HG03565 (cell line): ENCODE data around the gene ST3GAL2.
"Not testable (repeated sequence)": the region's sequence is repeated elsewhere in the genome, so short reads cannot be mapped to it uniquely, and the experiment has no call there.

ENCODE experiments used
- ATAC-seq: cut with Tn5 transposase; IDR thresholded peaks from one replicate; pipeline ENCODE4 v1.9.1; 2021; ENCODE audit warnings: mild to moderate bottlenecking, moderate library complexity; ENCODE audit not compliant: unreplicated experiment

Gene ST3GAL2

DNA sequence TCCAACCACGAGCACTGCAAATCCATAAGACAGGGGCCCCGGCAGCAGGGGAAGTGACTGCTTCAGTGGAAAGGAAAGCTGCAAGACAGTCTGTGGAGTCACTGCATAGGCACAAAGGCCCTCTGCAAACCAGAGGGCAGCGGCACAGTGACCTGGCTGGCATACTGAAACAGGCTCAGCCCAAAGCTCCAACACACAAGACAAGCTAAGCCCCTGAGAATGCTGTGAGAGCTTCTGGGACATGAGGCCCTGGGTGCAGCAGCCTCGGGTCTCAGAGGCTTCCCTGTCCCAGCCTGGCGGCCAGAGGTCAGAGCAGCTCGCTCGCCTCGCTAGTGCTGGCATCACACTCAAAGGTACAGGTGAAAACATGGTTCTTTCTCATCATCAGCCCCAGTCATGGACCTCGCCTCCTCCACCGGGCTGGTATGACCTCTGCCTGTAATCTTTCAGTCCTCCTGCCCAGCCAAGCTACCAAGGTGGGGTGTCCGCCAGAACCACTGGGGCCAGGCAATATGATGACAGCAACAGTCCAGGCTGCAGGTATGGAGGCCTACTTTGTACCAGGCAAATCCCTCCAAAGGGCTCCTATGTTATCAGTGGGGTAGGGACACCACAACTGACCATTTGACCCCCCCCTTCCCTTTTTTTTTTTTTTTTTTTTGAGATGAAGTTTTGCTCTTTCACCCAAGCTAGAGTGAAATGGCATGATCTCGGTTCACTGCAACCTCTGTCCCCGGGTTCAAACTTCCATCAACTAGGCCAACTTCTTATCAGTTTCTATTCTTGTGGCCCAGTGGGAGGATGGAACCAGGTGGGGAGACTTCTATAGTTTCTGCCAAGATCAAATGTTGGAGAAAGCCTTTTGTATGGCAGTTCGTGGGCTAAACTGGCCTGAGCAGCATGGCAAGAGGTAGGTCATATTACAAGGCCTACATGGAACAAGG is 19.2 kb downstream of the ST3GAL2 start:
- ATAC-seq: no peak

DNA sequence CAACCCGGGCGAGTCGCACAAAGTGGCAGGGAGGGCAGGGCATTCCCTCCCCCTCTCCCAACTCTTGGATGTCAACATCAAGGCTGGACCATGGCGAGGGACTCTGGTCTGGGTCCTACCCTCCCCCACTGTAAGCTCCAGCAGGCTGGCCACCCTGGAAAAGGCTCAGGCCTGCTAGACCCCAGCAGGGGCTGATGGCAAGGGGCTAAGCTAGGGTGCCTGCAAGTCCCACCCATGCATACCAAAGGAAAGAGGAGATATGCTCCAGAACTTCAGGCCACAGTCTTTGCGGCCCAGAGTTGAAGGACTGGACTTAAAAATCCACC is 19.9 kb downstream of the ST3GAL2 start:
- no peak for ATAC-seq

DNA sequence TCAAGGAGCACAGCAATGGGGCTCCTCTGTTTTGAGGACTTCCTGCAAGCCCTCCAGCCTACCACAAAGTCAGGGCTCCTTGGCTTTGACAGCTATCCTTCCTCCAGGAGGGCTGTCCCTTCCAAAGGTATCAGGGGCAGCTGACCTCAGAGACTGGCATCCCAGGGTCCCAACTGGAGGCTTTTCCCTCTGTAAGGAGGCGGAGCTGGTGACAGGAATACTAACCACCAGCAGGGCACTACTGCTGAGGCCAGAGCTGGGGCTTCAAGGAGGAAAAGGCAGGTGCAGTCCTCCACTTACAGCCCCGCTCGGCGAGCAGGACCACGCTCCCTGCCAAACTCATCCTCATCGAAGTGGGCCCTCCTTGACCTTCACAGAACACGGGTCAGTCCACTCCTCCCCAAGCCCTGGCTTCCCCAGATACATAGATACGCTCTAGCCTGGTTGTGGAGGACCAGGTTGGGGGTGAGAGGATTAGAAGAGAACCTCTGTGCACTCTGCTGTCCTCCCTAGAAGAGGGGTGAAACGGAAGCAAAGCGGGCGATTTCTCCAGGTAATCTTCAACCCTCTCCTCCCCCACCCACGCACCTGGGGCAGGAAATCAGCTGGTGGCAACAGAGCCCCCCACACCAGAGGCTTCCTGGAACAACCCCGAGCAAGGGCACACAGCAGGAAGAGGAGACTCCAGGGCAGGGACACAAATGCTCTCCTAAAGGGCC is 20.5 kb downstream of the ST3GAL2 start:
- no peak for ATAC-seq

DNA sequence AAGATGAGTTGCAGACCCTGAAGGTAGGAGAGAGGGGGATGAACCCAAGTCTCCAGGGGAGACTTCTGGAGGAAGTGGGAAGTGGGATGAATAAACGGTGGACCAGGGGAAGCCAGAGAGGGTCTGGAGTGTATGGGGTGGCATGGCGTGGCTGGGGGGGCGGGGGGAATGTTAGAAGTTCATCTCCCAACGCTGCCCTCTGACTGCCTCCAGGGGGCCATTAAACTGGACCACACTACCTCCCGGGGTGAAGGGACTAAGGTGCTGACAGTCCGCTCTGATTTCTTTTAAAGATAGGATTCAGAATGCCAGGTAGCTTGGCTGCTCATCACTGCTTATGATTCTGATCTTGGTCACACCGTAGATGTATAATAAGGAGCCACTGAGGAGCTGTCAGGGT is 21.2 kb downstream of the ST3GAL2 start:
- no peak for ATAC-seq

DNA sequence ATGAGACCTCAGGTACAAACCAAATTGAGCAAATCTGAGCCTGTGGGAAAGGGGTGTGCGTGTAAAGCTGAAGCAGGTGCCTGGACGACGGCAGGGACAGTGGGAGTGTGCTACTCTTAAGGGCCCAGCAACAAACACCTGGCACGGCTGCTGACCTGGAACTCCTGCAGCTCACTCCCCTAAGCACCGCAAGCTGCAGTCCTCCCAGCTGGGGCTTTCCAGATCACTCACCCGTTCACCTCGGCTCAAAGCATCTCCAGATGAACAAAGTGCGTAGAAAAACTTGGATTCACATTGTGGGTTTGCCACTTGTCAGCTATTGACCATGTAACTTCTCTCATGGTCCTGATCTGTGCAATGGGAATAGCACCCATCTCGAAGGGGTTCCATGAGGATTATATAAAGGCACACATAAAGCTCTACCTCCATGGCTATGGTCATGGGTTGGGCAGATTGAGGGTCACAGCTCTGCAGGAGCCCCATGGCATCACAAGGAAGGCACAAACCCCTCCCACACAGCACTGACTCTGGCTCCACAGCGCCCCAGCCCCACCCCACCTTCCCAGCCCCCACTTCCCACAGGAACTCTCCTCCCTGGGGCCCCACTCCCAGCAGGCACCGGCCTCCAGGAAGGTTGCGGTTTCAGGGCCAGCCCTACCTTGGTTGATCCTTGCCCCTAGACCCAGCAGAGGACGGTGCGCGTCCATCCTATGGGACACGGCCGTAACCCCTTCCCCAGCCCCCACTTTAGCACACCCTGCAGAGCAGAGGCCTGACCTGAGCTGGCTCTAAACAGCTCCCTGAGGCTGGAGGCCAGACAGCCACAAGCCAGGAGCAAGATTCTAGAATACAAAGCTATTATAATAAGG is 21.9 kb downstream of the ST3GAL2 start:
- ATAC-seq: peak; percentile 67

DNA sequence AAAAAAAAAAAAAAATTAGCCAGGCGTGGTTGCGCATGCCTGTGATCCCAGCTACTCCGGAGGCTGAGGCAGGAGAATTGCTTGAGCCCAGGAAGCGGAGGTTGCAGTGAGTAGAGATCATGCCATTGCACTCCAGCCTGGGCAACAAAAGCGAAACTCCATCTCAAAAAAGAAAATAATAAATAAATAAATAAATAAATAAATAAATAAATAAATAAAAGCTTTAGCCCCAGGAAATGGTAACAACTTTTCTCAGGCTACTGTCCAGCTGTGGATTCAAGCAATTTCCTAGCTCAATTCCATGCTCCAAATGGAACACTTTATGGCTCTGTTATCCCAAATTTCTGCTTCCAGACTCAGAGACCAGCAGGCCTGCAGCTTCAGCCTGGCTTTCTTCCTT is 25.3 kb downstream of the ST3GAL2 start:
- ATAC-seq: not testable (repeated sequence)

DNA sequence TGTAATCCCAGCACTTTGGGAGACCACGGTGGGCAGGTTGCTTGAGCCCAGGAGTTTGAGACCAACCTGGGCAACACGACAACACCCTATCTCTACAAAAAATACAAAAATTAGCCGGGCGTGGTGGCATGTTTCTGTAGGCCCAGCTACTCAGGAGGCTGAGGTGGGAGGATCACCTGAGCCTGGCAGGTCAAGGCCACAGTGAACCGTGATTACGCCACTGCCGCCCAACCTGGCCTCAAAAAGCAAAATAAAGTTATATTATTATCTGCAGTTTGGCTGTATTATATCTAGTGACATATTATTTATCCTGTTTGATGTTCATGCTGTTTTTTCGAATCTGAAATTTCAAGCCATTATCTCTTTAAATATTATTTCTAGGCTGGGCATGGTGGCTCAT is 26.5 kb downstream of the ST3GAL2 start:
- ATAC-seq: no peak

DNA sequence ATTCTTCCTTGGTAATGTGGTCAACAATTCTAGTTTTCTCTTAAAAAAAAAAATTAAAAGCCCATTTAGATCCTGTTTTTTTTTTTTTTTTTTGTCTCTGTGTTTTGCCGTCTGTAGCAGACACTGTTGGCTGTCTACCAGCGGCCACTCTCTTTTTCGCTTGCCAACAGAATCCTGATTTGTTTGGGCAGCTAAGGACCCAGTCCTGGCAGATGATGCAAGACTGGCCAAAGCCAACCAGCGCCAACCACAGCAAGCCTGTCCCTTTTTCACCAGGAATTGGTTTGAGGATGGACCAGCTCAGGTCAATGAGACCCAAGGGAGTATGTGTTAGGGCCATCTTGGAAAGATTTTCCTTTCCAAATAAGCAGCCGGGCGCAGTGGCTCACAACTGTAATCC is 28.2 kb downstream of the ST3GAL2 start:
- ATAC-seq: no peak

DNA sequence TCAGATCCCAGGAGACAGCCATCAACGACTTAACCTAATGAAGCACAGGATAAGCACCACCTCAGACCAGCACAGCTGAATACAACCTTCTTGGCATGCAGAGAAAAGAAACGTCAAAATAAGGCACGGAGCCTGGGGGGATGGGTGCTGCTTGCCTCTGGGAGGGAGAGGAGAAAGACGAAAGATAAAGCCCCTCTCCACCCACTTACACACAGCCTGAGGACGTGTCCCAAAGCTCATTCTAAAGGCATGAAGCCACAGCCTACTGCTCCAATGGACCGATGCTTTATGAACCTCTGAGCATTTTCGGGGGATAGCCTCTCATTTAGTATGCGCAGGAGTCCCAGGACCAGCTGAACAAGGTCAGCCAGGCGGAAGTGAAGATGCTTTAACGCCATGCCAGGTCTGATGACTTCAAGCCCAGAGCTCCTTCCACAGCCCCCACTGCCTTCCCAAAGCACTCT is 31.1 kb downstream of the ST3GAL2 start:
- ATAC-seq: no peak

DNA sequence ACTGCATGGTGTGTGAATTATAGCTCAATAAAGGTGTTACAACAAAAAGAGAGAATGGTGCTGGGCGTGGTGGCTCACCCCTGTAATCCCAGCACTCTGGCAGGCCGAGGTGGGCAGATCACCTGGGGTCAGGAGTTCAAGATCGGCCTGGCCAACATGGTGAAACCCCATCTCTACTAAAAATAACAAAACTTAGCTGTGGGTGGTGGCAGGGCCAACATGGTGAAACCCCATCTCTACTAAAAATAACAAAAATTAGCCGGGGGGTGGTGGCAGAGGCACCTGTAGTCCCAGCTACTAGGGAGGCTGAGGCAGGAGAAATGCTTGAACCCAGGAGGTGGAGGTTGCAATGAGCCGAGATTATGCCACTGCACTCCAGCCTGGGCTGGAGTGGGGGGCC is 32.8 kb downstream of the ST3GAL2 start:
- ATAC-seq: not testable (repeated sequence)

DNA sequence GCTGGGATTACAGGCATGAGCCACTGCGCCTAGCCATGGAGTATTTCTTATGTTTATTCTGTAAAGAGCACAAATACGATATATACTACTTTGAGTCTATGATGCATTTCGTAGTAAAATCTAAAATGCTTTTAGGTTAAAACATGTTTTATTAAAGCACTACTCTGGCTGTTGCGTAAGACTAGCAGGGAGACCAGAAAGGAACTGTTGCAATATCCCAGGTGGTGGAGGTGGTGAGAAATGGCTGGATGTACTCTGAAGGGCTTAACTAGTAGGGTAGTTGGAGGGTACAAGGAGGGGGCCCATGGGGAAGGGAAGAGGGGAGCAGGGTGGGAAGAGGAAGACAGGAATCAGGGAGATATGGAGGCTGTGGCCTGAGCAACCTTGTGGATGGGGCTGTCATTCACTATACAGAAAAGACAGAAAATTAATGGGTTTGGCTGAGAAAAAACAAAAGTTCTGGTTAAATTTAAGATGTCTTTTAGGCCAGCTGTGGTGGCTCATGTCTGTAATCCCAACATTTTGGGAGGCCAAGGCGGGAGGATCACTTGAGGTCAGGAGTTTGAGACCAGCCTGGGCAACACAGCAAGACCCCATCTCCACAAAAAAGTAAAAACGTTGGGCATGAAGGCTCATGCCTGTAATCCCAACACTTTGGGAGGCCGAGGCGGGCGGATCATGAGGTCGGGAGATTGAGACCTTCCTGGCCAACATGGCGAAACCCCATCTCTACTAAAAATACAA is 35.8 kb downstream of the ST3GAL2 start:
- ATAC-seq: no peak

DNA sequence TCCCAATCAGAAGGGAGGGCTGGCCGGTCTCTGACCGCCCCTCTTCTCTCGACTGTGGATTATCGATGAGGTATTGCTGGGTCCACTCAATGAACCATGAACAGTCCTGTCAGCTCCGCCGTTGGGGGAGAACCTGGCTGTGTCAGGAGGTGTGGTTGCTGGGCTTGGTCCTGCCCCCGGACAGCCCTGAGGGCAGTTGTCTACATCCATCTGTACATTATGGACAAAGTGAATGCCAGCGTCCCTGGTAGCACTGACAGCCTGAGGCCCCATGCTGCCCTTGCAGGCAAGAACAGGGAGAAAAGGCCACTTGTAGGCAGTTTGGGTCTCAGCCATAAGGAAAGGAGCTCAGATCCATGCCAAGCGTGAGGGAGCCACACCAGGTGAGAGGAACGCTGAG is 38.9 kb downstream of the ST3GAL2 start:
- no peak for ATAC-seq

DNA sequence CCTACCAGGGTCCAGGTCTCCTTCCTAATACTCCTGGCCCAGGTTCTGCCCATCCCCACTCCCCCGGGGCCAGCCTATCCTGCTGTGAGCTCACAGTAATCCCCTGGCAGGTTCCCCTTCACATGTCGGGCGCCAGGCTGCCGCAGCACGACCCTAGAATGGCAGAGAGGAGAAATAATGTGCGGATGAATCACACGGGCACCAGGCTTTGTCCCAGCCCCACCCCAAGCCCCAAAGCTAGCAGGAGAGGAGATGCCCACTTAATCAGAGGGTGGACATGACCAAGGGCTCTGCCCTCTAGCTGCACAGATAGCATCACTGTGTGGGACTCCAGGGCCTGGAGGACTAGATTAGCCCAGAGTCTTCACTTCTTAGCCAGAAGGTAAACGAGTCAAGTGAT is 39.5 kb downstream of the ST3GAL2 start:
- no peak for ATAC-seq

DNA sequence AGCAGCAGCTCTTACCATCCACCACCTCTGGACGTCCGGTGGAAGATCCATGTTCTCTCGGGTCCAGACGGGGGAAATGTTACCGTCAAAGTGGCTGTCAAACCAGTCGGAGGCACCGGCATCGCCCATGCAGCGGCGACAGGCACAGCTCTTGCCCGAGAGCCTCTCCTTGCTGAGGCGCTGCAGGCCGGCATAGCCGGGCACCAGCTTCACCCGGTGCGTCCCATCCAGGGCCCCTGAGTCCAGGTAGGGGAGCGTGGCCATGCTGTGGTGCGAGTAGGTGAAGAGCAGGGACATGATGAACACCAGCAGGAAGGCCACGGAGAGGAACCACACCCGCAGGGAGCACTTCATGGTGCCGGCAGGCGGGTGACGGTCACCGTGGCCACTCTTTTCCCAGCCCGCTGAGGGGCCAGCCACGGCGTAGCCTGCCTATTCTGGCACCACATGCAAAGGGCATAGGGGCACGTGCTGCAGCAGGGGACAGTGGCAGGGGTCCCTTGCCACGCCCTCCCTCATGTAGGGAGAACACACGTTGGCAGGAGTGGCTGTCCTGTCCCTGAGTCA is 40.6 kb downstream of the ST3GAL2 start:
- no peak for ATAC-seq

DNA sequence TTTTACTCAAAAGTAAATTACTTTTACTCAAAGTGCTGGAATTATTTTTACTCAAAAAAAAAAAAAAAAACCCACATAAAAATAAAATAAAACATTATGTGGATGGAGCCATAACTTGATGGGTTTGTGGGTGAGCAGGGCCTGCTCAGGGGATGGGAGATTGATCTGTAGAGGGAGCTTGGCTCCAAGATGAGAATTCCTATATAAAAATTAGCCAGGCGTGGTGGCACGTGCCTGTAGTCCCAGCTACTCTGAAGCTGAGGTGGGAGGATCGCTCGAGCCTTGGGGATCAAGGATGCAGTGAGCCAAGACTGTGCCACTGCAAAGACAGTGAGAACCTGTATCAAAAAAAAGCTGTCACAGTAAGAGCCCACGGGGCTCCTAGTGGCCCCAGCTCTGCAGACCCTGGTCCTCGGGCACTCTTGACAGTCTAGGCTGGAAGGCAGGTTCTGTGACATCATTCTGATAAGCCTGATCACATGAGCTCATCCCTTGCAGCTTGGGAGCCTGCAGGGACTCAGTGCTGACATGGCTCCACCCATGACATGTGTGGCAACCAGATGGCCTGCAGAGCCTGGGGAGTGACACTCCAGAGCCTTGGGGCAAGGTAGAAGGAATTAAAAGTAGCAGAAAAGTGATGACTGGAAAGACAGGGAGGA is 42.5 kb downstream of the ST3GAL2 start:
- no peak for ATAC-seq

DNA sequence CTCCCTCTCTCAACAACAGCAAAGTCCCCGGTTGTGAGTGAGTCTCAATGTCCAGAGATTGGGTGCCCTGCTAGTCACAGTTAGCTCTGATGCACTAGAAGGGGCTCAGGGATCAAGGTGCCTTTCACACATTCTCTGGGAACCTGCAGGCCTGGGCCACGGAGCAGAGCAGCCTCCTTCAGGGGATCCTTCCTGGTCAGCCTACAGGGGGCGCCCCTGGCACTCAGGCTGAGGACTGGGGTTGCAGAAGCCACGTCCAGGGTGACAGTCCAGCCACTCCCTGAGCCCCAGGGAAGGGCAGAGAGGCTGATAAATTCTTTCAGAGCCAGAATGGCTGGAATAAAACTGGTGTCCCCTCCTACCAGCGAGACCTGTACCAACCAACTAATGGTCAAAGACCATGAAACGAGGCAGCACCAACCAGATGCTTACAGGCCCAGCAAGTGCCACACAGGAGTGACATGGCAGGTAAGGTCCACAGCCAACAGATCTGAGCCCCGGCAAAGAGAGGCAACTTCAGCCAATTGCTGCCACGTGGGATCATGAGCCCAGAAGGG is 43.5 kb downstream of the ST3GAL2 start:
- no peak for ATAC-seq

DNA sequence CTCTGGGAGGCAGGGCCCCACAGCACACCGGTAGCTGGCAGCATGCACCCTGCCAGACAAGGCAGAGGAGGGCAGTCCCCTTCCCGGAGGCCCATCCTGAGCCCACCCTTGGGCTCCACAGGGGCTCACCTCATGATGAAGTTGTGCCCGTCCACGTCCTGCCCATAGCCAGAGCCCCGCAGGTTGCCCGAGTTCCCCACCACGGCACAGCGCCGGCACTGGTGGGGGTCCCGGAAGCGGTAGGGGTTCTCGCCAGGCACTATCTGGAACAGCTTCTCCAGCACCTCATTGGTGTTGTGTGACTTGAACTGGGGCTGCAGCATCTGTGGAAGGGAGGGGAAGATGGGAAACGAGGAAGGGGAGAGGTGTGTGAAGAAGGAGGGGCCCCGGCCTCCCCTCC is 44.0 kb downstream of the ST3GAL2 start:
- no peak for ATAC-seq

DNA sequence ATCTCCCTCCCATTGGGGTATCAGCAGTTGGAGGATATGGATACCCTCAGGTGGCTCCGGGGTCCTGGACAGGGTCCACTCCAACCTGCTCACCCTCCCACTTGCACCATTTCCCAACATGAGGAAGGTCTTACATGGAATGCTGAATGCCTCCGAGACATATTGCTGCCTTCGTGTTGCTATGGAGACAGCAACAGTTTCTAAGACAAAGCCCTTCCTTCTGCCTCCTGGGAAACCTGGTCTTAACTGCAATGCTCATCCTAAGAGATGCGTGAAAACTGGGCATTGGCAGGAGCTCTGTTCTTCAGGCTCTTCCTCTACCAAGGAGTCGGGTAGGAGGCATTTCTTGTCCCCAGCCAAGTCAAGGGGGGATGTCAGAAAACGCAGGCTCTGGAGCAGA is 45.2 kb downstream of the ST3GAL2 start:
- ATAC-seq: no peak

DNA sequence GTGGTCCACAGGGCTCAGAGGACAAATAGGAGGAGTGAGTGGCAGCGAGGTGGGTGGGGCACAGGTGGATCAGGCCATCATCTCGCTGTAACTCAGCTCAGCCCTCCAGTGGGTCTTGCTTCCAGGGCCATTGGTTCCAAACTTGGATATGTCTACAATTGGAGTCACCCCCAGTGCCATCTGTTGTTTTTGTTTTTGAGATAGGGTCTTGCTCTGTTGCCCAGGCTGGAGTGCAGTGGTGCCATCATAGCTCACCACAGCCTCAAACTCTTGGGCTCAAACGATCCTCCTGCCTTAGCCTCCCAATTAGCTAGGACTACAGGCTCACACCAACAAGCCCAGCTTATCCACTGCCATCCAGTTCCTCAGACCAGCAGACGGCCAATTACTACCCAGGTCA is 46.3 kb downstream of the ST3GAL2 start:
- ATAC-seq: no peak
